ENCODE results near the gene STAB2.

STAB2 gene

GRCh38 chr12:103813949-103814348 lies 226.9 kb downstream of the STAB2 start:
- Histone ChIP-seq H3K27me3 (ENCODE audit: insufficient read depth, low read length) (no peaks in the 10 kb centered on the region), H3K79me2 (ENCODE audit: insufficient read depth, low read length) (no peaks in the 10 kb centered on the region), H3K9me2 (ENCODE audit: low read depth, low read length) (no peaks in the 10 kb centered on the region), H3K27ac (ENCODE audit: low read depth, low read length, poor library complexity, severe bottlenecking) (no peak overlapping the region), H3K9me3 (ENCODE audit: low read length) (no peaks in the 10 kb centered on the region), H4K20me1 (ENCODE audit: insufficient read depth, low read length) (no peaks in the 10 kb centered on the region), H3K4me3 (ENCODE audit: low read depth, low read length, poor library complexity, severe bottlenecking) (no peak overlapping the region), H3K4me2 (ENCODE audit: low read length) (no peak overlapping the region), H3K4me1 (ENCODE audit: insufficient read depth, low read length, severe bottlenecking) (no peaks in the 10 kb centered on the region), H3K36me3 (ENCODE audit: insufficient read depth, low read length) (no peaks in the 10 kb centered on the region), H2AFZ (ENCODE audit: low read length) (no peak overlapping the region), H3F3A (ENCODE audit: insufficient read depth, low read length) (no peaks in the 10 kb centered on the region), H3K9ac (ENCODE audit: low read length) (no peak overlapping the region)
- TF ChIP-seq CTCF (IDR thresholded peaks at IDR 0.05; ENCODE audit: low read length), result no peak

GRCh38 chr12:103814436-103814835 lies 227.4 kb downstream of the STAB2 start:
- Histone ChIP-seq H2AFZ (ENCODE audit: low read length) (no peak overlapping the region), H4K20me1 (ENCODE audit: insufficient read depth, low read length) (no peaks in the 10 kb centered on the region), H3K9ac (ENCODE audit: low read length) (no peak overlapping the region), H3F3A (ENCODE audit: insufficient read depth, low read length) (no peaks in the 10 kb centered on the region), H3K79me2 (ENCODE audit: insufficient read depth, low read length) (no peaks in the 10 kb centered on the region), H3K9me3 (ENCODE audit: low read length) (no peaks in the 10 kb centered on the region), H3K36me3 (ENCODE audit: insufficient read depth, low read length) (no peaks in the 10 kb centered on the region), H3K4me3 (ENCODE audit: low read depth, low read length, poor library complexity, severe bottlenecking) (no peak overlapping the region), H3K27me3 (ENCODE audit: insufficient read depth, low read length) (no peaks in the 10 kb centered on the region), H3K4me2 (ENCODE audit: low read length) (no peak overlapping the region), H3K9me2 (ENCODE audit: low read depth, low read length) (no peaks in the 10 kb centered on the region), H3K4me1 (ENCODE audit: insufficient read depth, low read length, severe bottlenecking) (no peaks in the 10 kb centered on the region), H3K27ac (ENCODE audit: low read depth, low read length, poor library complexity, severe bottlenecking) (no peak overlapping the region)
- TF ChIP-seq EZH2 (IDR thresholded peaks at IDR 0.05; ENCODE audit: borderline replicate concordance, low read length) (no peak), CTCF (IDR thresholded peaks at IDR 0.05; ENCODE audit: low read length) (no peak)
